Measurements from ENCODE around the gene PDE3B. TPM values are rescaled to one million over a fixed set of nuclear protein-coding genes. Genes with fewer than 3 reads are reported as not detected.
"Not testable (repeated sequence)": the region's sequence is repeated elsewhere in the genome, so short reads cannot be mapped to it uniquely, and the experiment has no call there.

The PDE3B gene
- total RNA-seq, 5 donors from 2014 or later (not counting 1 experiment from before 2014, with no cell fraction given) = 130 to 162 (median 143) TPM

GRCh38 chr11:14727746-14728145 is 84.1 kb downstream of the PDE3B start:
- peak overlapping the region in 1 of 3 donors; percentile 41 for H3K4me3 Mint-ChIP-seq

GRCh38 chr11:14740539-14740938 is 96.9 kb downstream of the PDE3B start:
- Mint-ChIP-seq H3K9me3 (peaks cover 8 to 27% (median 11%) of the 10 kb centered on the region in 3 donors), H3K4me1 (peaks cover 69 to 82% (median 75%) of the 10 kb centered on the region in 3 donors), H3K4me3 (peak overlapping the region in 2 of 3 donors; percentile 1 to 29), H3K27ac (peak overlapping the region in 1 of 2 donors; percentile 42), H3K36me3 (peaks cover 63% of the 10 kb centered on the region)
- H3K9me3 ChIP-seq; DNase-seq; POLR2A ChIA-PET; H3K27me3 ChIP-seq (replicated peaks in 1 of 2; ENCODE audit: control insufficient read depth in 2 of 2, extremely low read depth in 1 of 2, insufficient read depth in 2 of 2, low read length in 1 of 2); ATAC-seq (replicated peaks in 1 of 4); H3K4me3 ChIP-seq (ENCODE audit: control insufficient read depth in 1 of 2, extremely low read depth in 1 of 2, low read length in 1 of 2); H3K27ac ChIP-seq (ENCODE audit: low read length); H3K36me3 ChIP-seq (ENCODE audit: control insufficient read depth in 2 of 2, extremely low read depth in 1 of 2, insufficient read depth in 1 of 2, low read length in 1 of 2); H3K27me3 Mint-ChIP-seq: not testable (repeated sequence)
- no CpG with 5 or more reads among the region's 2 CpGs for WGBS (ENCODE audit: insufficient coverage)
- H3K4me1 ChIP-seq (ENCODE audit: control insufficient read depth in 1 of 2, extremely low read depth in 1 of 2, insufficient read depth in 2 of 2, low read length in 2 of 2) = peaks cover 0 to 16% of the 10 kb centered on the region in 2 experiments
- CTCF ChIA-PET = interaction anchor here in 1 of 2 donors (0.5 kb wide), 1 partner anchor 338 kb away, joined by 4 read pairs; no protein-coding TSS in a partner anchor

More at GRCh38 chr11:14727746-14728145, 84.1 kb downstream of the PDE3B start:
- H3K4me3 ChIP-seq (ENCODE audit: control insufficient read depth in 1 of 2, extremely low read depth in 1 of 2, low read length in 1 of 2) = no peak overlapping the region
- H3K27ac Mint-ChIP-seq = peak overlapping the region in 1 of 2 donors; percentile 53
- DNase-seq (no peak), ATAC-seq (replicated peaks in 1 of 4) (no peak)
- no peaks in the 10 kb centered on the region for H3K27me3 Mint-ChIP-seq
- H3K4me1 ChIP-seq (ENCODE audit: control insufficient read depth in 1 of 2, extremely low read depth in 1 of 2, insufficient read depth in 2 of 2, low read length in 2 of 2) = peaks cover 0 to 19% of the 10 kb centered on the region in 2 experiments
- POLR2A ChIA-PET = interaction anchor here in 1 of 2 donors (0.6 kb wide), 1 partner anchor 113 kb away, joined by 5 read pairs; no protein-coding TSS in a partner anchor
- peaks cover 69 to 75% (median 71%) of the 10 kb centered on the region in 3 donors for H3K4me1 Mint-ChIP-seq
- WGBS (ENCODE audit: insufficient coverage) = no CpG with 5 or more reads among the region's 1 CpG
- no peaks in the 10 kb centered on the region for H3K36me3 ChIP-seq (ENCODE audit: control insufficient read depth in 2 of 2, extremely low read depth in 1 of 2, insufficient read depth in 1 of 2, low read length in 1 of 2)
- H3K9me3 Mint-ChIP-seq = no peaks in the 10 kb centered on the region
- H3K9me3 ChIP-seq = no peaks in the 10 kb centered on the region
- no peaks in the 10 kb centered on the region for H3K27me3 ChIP-seq (replicated peaks in 1 of 2; ENCODE audit: control insufficient read depth in 2 of 2, extremely low read depth in 1 of 2, insufficient read depth in 2 of 2, low read length in 1 of 2)
- no peak overlapping the region for H3K27ac ChIP-seq (ENCODE audit: low read length)
- CTCF ChIA-PET = interaction anchor here in 1 of 2 donors (0.8 kb wide), 1 partner anchor 175 kb away, joined by 3 read pairs; no protein-coding TSS in a partner anchor
- peaks cover 23% of the 10 kb centered on the region for H3K36me3 Mint-ChIP-seq

GRCh38 chr11:14741195-14741594 is 97.6 kb downstream of the PDE3B start:
- no peaks in the 10 kb centered on the region for H3K36me3 ChIP-seq (ENCODE audit: control insufficient read depth in 2 of 2, extremely low read depth in 1 of 2, insufficient read depth in 1 of 2, low read length in 1 of 2)

GRCh38 chr11:14742849-14743559 is 99.4 kb downstream of the PDE3B start:
- WGBS (ENCODE audit: insufficient coverage) = 79% methylated on average over 4 of the region's 5 CpGs
- Mint-ChIP-seq H3K27me3 (no peaks in the 10 kb centered on the region), H3K27ac (peak overlapping the region in 1 of 2 donors; percentile 19), H3K36me3 (peaks cover 67% of the 10 kb centered on the region), H3K9me3 (peaks cover 11 to 27% (median 11%) of the 10 kb centered on the region in 3 donors), H3K4me3 (peak overlapping the region in 1 of 3 donors; percentile 28), H3K4me1 (peaks cover 67 to 85% (median 80%) of the 10 kb centered on the region in 3 donors)
- POLR2A ChIA-PET = no interaction called here
- H3K4me1 ChIP-seq (ENCODE audit: control insufficient read depth in 1 of 2, extremely low read depth in 1 of 2, insufficient read depth in 2 of 2, low read length in 2 of 2) = peaks cover 0 to 16% of the 10 kb centered on the region in 2 experiments
- H3K27ac ChIP-seq (ENCODE audit: low read length) = no peak overlapping the region
- CTCF ChIA-PET = no interaction called here
- H3K4me3 ChIP-seq (ENCODE audit: control insufficient read depth in 1 of 2, extremely low read depth in 1 of 2, low read length in 1 of 2) = no peak overlapping the region
- H3K36me3 ChIP-seq (ENCODE audit: control insufficient read depth in 2 of 2, extremely low read depth in 1 of 2, insufficient read depth in 1 of 2, low read length in 1 of 2) = peaks cover 0 to 3% of the 10 kb centered on the region in 2 donors
- H3K27me3 ChIP-seq (replicated peaks in 1 of 2; ENCODE audit: control insufficient read depth in 2 of 2, extremely low read depth in 1 of 2, insufficient read depth in 2 of 2, low read length in 1 of 2) = no peaks in the 10 kb centered on the region
- no peaks in the 10 kb centered on the region for H3K9me3 ChIP-seq
- ATAC-seq (replicated peaks in 1 of 4) = no peak
- DNase-seq = no peak

More at GRCh38 chr11:14741195-14741594, 97.6 kb downstream of the PDE3B start:
- Mint-ChIP-seq H3K36me3 (peaks cover 64% of the 10 kb centered on the region), H3K4me1 (peaks cover 63 to 81% (median 73%) of the 10 kb centered on the region in 3 donors), H3K27ac (peak overlapping the region in 1 of 2 donors; percentile 42), H3K4me3 (peak overlapping the region in 1 of 3 donors; percentile 1), H3K27me3 (no peaks in the 10 kb centered on the region), H3K9me3 (peaks cover 8 to 27% (median 11%) of the 10 kb centered on the region in 3 donors)
- no peak for DNase-seq
- Histone ChIP-seq H3K27ac (ENCODE audit: low read length) (no peak overlapping the region), H3K9me3 (no peaks in the 10 kb centered on the region), H3K4me3 (ENCODE audit: control insufficient read depth in 1 of 2, extremely low read depth in 1 of 2, low read length in 1 of 2) (no peak overlapping the region), H3K4me1 (ENCODE audit: control insufficient read depth in 1 of 2, extremely low read depth in 1 of 2, insufficient read depth in 2 of 2, low read length in 2 of 2) (peaks cover 0 to 16% of the 10 kb centered on the region in 2 experiments), H3K27me3 (replicated peaks in 1 of 2; ENCODE audit: control insufficient read depth in 2 of 2, extremely low read depth in 1 of 2, insufficient read depth in 2 of 2, low read length in 1 of 2) (no peaks in the 10 kb centered on the region)
- ChIA-PET POLR2A (no interaction called here), CTCF (no interaction called here)
- WGBS (ENCODE audit: insufficient coverage) = 93% methylated on average over 2 of the region's 3 CpGs
- no peak for ATAC-seq (replicated peaks in 1 of 4)

GRCh38 chr11:14743667-14744066 is 100.1 kb downstream of the PDE3B start:
- H3K4me1 ChIP-seq (ENCODE audit: control insufficient read depth in 1 of 2, extremely low read depth in 1 of 2, insufficient read depth in 2 of 2, low read length in 2 of 2) = peaks cover 0 to 16% of the 10 kb centered on the region in 2 experiments
- 100% methylated on average over 2 of the region's 6 CpGs for WGBS (ENCODE audit: insufficient coverage)
- H3K36me3 Mint-ChIP-seq = peaks cover 60% of the 10 kb centered on the region
- H3K9me3 ChIP-seq; H3K27ac ChIP-seq (ENCODE audit: low read length); H3K27me3 Mint-ChIP-seq; CTCF ChIA-PET; H3K4me3 Mint-ChIP-seq; H3K36me3 ChIP-seq (ENCODE audit: control insufficient read depth in 2 of 2, extremely low read depth in 1 of 2, insufficient read depth in 1 of 2, low read length in 1 of 2); H3K4me3 ChIP-seq (ENCODE audit: control insufficient read depth in 1 of 2, extremely low read depth in 1 of 2, low read length in 1 of 2); ATAC-seq (replicated peaks in 1 of 4); H3K27me3 ChIP-seq (replicated peaks in 1 of 2; ENCODE audit: control insufficient read depth in 2 of 2, extremely low read depth in 1 of 2, insufficient read depth in 2 of 2, low read length in 1 of 2); DNase-seq: not testable (repeated sequence)
- peaks cover 62 to 81% (median 75%) of the 10 kb centered on the region in 3 donors for H3K4me1 Mint-ChIP-seq
- POLR2A ChIA-PET = interaction anchor here in 1 of 2 donors (0.6 kb wide), 1 partner anchor 18 kb away, joined by 3 read pairs; no protein-coding TSS in a partner anchor
- H3K27ac Mint-ChIP-seq = peak overlapping the region; percentile 6 to 18
- H3K9me3 Mint-ChIP-seq = peaks cover 6 to 27% (median 11%) of the 10 kb centered on the region in 3 donors

GRCh38 chr11:14746857-14747395 is 103.3 kb downstream of the PDE3B start:
- DNase-seq (no peak), ATAC-seq (replicated peaks in 1 of 4) (peak in 1 of 4 experiments; percentile 33)
- Histone ChIP-seq H3K36me3 (ENCODE audit: control insufficient read depth in 2 of 2, extremely low read depth in 1 of 2, insufficient read depth in 1 of 2, low read length in 1 of 2) (peaks cover 0 to 3% of the 10 kb centered on the region in 2 donors), H3K27ac (ENCODE audit: low read length) (no peak overlapping the region), H3K4me1 (ENCODE audit: control insufficient read depth in 1 of 2, extremely low read depth in 1 of 2, insufficient read depth in 2 of 2, low read length in 2 of 2) (peaks cover 21 to 23% of the 10 kb centered on the region in 2 experiments), H3K9me3 (no peaks in the 10 kb centered on the region), H3K27me3 (replicated peaks in 1 of 2; ENCODE audit: control insufficient read depth in 2 of 2, extremely low read depth in 1 of 2, insufficient read depth in 2 of 2, low read length in 1 of 2) (no peaks in the 10 kb centered on the region), H3K4me3 (ENCODE audit: control insufficient read depth in 1 of 2, extremely low read depth in 1 of 2, low read length in 1 of 2) (no peak overlapping the region)
- Mint-ChIP-seq H3K27me3 (no peaks in the 10 kb centered on the region), H3K4me3 (peak overlapping the region in 1 of 3 donors; percentile 8), H3K27ac (peak overlapping the region; percentile 16 to 76), H3K4me1 (peaks cover 62 to 75% (median 69%) of the 10 kb centered on the region in 3 donors), H3K36me3 (peaks cover 34% of the 10 kb centered on the region), H3K9me3 (peaks cover 0 to 11% (median 8%) of the 10 kb centered on the region in 3 donors)
- ChIA-PET POLR2A (interaction anchor here (0.5 to 1.0 kb wide), 2 partner anchors 18 to 192 kb away, joined by 3 to 4 read pairs; no protein-coding TSS in a partner anchor), CTCF (no interaction called here)
- 40% methylated on average over 1 of the region's 3 CpGs for WGBS (ENCODE audit: insufficient coverage)

All from T-cell (primary cell).